SK-N-SH treated with all-trans-retinoic acid at 6 μM for 48 hours (cell line): ENCODE data around the gene CAPG.
A peak's percentile ranks its signal among the peaks of the same experiment; 100 is the strongest.

Experiments used
- ATAC-seq: fragments of 200-7000 bp; cut with Tn5 transposase; 3 replicates; pipeline ENCODE4 v1.9.1; 2020; ENCODE audit warnings: mild to moderate bottlenecking, moderate library complexity
- CREB5 ChIP-seq: fragments of 250-450 bp; sonication (Bioruptor Pico); IDR thresholded peaks from 2 replicates; pipeline ENCODE4 v1.5.1; 2020; ENCODE audit warnings: low read depth, mild to moderate bottlenecking, moderate library complexity
- CSDC2 ChIP-seq: fragments of 250-450 bp; sonication (Bioruptor Pico); IDR thresholded peaks from 2 replicates; pipeline ENCODE4 v1.5.0; 2020; ENCODE audit warnings: mild to moderate bottlenecking, moderate library complexity
- CSRNP3 ChIP-seq: fragments of 250-450 bp; sonication (Bioruptor Pico); IDR thresholded peaks from 2 replicates; pipeline ENCODE4 v1.5.1; 2021; ENCODE audit warnings: mild to moderate bottlenecking, moderate library complexity
- GLIS3 ChIP-seq: fragments of 250-450 bp; sonication (Bioruptor Pico); IDR thresholded peaks from 2 replicates; pipeline ENCODE4 v1.5.0; 2020; ENCODE audit warnings: mild to moderate bottlenecking, moderate library complexity
- PATZ1 ChIP-seq: fragments of 250-450 bp; sonication (Bioruptor Pico); IDR thresholded peaks from 2 replicates; pipeline ENCODE4 v1.8.0; 2020; ENCODE audit warnings: mild to moderate bottlenecking, moderate library complexity, borderline replicate concordance
- POU6F1 ChIP-seq: fragments of 250-450 bp; sonication (Bioruptor Pico); IDR thresholded peaks from 2 replicates; pipeline ENCODE4 v1.8.0; 2021; ENCODE audit warnings: low read depth, mild to moderate bottlenecking, moderate library complexity, borderline replicate concordance
- PPARA ChIP-seq: fragments of 250-450 bp; sonication (Bioruptor Pico); IDR thresholded peaks from 2 replicates; pipeline ENCODE4 v1.5.0; 2020; ENCODE audit warnings: mild to moderate bottlenecking, borderline replicate concordance
- RARB ChIP-seq: fragments of 250-450 bp; sonication (Bioruptor Pico); IDR thresholded peaks from 2 replicates; pipeline ENCODE4 v1.8.0; 2021; ENCODE audit warnings: mild to moderate bottlenecking, moderate library complexity
- SNAI2 ChIP-seq: fragments of 250-450 bp; sonication (Bioruptor Pico); IDR thresholded peaks from 2 replicates; pipeline ENCODE4 v1.5.0; 2020; ENCODE audit warnings: mild to moderate bottlenecking, moderate library complexity
- TCF4 ChIP-seq: fragments of 250-450 bp; sonication (Bioruptor Pico); IDR thresholded peaks from 2 replicates; pipeline ENCODE4 v1.8.0; 2021; ENCODE audit warnings: mild to moderate bottlenecking, moderate library complexity, borderline replicate concordance
- TOX ChIP-seq: fragments of 250-450 bp; sonication (Bioruptor Pico); IDR thresholded peaks from 2 replicates; pipeline ENCODE4 v1.8.0; 2021; ENCODE audit warnings: mild to moderate bottlenecking, moderate library complexity, borderline replicate concordance
- TSHZ2 ChIP-seq: fragments of 250-450 bp; sonication (Bioruptor Pico); IDR thresholded peaks from 2 replicates; pipeline ENCODE4 v1.5.0; 2020; ENCODE audit warnings: mild to moderate bottlenecking, moderate library complexity
- ZC3H10 ChIP-seq: fragments of 250-450 bp; sonication (Bioruptor Pico); IDR thresholded peaks from 2 replicates; pipeline ENCODE4 v1.5.1; 2021; ENCODE audit warnings: mild to moderate bottlenecking, moderate library complexity
- ZFP3 ChIP-seq: fragments of 250-450 bp; sonication (Bioruptor Pico); IDR thresholded peaks from 2 replicates; pipeline ENCODE4 v1.5.0; 2020; ENCODE audit warnings: mild to moderate bottlenecking, moderate library complexity
- ZFP30 ChIP-seq: fragments of 450-650 bp; formaldehyde crosslinking; IDR thresholded peaks from 2 replicates; pipeline ENCODE4 v1.5.0; 2022; ENCODE audit warnings: mild to moderate bottlenecking, moderate library complexity
- ZNF565 ChIP-seq: fragments of 450-650 bp; formaldehyde crosslinking; conservative IDR thresholded peaks from 2 replicates; pipeline ENCODE4 v1.5.0; 2020; ENCODE audit warnings: low read depth, mild to moderate bottlenecking, moderate library complexity
- ZNF70 ChIP-seq: fragments of 450-650 bp; formaldehyde crosslinking; IDR thresholded peaks from 2 replicates; pipeline ENCODE4 v1.5.0; 2020; ENCODE audit warnings: mild to moderate bottlenecking, moderate library complexity

Gene CAPG

GRCh38 chr2:85420536-85421259, 10.5 kb upstream of the CAPG start:
- ATAC-seq = peak; percentile 78
- TF ChIP-seq GLIS3 (CRISPR knock-in tag) (no peak), TSHZ2 (CRISPR knock-in tag) (0 out of 2 replicates have a peak, but pooled peaks have one; percentile 17), RARB (CRISPR knock-in tag) (no peak)

GRCh38 chr2:85419009-85419675, 9.0 kb upstream of the CAPG start:
- ATAC-seq = peak; percentile 20
- TF ChIP-seq TOX (CRISPR knock-in tag) (no peak), ZNF70 (no peak), RARB (CRISPR knock-in tag) (no peak), ZNF565 (CRISPR knock-in tag) (no peak), CSRNP3 (CRISPR knock-in tag) (no peak), CSDC2 (CRISPR knock-in tag) (no peak), GLIS3 (CRISPR knock-in tag) (no peak), CREB5 (CRISPR knock-in tag) (no peak), SNAI2 (CRISPR knock-in tag) (no peak), ZFP3 (CRISPR knock-in tag) (no peak), PPARA (no peak), POU6F1 (CRISPR knock-in tag) (no peak), ZFP30 (CRISPR knock-in tag) (no peak), TSHZ2 (CRISPR knock-in tag) (no peak), PATZ1 (no peak), TCF4 (CRISPR knock-in tag) (no peak), ZC3H10 (CRISPR knock-in tag) (no peak)
